22Rv1 (cell line): ENCODE results near the gene TIAM2.

Experiments
- ZFX ChIP-seq: fragments of 450-650 bp; IDR thresholded peaks from 2 replicates; pipeline ENCODE4 v1.6.1; 2017; ENCODE audit warnings: antibody characterized with exemption, borderline replicate concordance
- TF ChIP-seq, protein P1 (sequence below): fragments of 450-650 bp; IDR thresholded peaks from 2 replicates; pipeline ENCODE4 v1.5.1; 2017; ENCODE audit warnings: mild to moderate bottlenecking

DNA sequence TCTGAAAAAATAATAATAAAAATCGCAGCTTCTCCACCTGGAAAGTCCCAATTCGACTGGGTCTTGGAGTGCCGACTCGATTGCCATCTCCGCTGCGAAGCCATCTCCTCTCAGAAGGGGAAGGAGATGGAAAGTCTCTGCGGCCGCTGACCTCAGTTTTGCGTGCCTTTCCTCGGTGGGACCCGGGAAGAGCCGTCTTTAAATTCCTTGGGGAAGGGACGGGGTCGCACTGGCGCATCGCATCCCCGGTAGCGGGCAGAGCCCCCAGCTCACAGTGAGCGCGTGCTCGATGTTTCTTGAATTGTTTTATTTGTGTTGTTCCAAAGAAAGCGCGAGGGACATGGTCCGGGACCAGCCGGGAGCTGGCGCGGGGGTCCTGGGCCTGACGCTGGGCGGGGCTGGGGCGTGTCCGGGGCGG, 270 bp upstream of the TIAM2 start:
- TF ChIP-seq, protein P1, sequence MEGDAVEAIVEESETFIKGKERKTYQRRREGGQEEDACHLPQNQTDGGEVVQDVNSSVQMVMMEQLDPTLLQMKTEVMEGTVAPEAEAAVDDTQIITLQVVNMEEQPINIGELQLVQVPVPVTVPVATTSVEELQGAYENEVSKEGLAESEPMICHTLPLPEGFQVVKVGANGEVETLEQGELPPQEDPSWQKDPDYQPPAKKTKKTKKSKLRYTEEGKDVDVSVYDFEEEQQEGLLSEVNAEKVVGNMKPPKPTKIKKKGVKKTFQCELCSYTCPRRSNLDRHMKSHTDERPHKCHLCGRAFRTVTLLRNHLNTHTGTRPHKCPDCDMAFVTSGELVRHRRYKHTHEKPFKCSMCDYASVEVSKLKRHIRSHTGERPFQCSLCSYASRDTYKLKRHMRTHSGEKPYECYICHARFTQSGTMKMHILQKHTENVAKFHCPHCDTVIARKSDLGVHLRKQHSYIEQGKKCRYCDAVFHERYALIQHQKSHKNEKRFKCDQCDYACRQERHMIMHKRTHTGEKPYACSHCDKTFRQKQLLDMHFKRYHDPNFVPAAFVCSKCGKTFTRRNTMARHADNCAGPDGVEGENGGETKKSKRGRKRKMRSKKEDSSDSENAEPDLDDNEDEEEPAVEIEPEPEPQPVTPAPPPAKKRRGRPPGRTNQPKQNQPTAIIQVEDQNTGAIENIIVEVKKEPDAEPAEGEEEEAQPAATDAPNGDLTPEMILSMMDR, result no peak
- no peak for TF ChIP-seq ZFX
